Amygdala (tissue), 56 donors: ENCODE measurements around the gene HVCN1.
A peak's percentile ranks its signal among the peaks of the same experiment; 100 is the strongest.

Source experiments
- DNase-seq, 56 donors: peaks; one replicate each; lab custom pipeline; 2025; lab: John Stamatoyannopoulos, UW

HVCN1 gene

DNA sequence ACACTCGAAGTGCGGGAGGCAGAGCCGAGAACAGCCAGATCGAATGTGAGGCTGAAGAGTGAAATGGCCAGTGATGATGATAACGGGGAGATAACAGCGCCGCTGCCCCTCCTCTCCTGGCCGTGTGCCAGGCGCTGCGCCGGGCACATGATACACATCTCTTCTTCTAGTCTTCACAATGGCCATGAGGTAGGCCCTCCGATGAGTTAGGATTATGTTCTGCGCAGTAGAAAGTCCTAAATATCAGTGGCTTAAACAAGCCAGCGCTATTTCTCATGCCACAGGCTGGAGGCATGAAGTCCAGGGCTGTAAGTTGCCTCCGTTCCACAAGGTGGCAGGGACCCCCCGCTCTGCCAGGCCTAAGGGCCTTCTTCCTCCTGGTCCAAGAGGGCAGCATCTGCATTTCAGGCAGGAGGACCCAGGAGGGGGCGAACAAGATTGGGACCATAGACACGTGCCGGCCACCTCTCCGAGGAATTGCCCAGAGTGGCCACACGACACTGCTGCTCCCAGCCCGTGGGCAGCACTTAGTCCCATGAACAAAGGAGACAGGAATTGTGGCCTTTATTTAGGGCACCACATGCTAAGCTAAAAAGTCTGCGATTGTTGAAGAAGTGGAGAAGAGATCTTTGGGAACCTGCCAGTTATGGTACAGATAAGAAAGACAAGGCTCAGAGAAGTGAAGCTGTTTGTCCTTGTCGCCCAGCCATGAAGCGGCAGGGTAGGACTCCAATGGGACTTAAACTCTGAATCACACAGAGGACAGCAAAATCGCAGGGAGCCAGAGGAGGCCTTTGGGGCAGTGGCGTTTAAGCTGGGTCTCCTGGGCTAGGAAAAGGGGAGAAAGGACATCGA is 10.9 kb upstream of the HVCN1 start:
- DNase-seq: peak in 2 of 56 donors; percentile 6 to 10

DNA sequence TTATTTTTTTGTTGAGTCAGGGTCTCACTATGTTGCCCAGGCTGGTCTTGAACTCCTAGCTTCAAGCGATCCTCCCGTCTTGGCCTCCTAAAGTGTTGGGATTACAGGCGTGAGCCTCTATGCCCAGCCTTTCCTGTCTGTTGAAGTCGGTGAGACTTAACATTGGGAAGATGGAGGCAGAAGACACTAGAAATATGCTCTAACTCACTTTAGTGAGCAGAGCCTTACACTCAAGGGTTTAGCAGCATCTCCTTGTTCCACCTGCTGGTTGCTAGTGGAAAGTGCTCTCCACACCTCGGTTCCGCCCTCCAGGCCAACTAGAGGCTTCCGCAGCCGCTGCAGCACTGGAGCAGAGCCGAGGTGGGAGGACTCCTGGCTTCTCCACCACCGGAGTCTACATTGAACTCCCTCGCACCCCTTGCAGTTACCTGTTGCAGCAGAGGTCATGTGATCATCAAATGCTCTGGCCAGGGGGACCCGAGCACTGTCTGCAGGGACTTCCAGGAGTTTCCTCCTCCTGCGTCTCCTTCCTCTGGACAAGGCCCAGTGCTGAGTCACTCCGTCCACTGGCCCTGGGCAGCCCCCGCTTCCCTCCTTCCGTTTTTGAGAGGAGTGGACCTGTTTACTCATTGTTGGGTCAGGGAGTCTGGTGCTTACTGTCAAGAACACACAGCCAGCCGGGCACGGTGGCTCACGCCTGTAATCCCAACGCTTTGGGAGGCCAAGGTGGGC is 9.4 kb upstream of the HVCN1 start:
- DNase-seq: peak in 34 of 56 donors; percentile 5 to 69 (median 38)

DNA sequence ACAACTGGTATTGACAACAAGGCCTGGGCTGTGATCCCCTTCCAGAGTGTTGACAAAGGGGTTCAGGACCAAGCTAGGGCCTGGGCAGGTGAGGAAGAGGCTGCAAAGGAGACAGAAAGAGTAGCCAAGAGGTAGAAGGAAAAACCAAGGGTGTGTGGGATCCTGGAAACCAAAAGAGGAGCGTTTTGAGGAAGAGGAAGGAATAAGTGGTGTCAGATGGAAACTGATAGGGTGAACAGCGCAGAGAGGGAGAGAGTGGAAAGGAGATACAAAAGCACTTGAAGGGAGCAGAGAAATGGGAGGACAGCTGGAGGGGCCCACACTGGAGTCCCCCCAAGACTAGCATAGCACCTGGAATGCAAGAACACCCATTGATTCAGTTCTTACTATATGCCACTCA is 8.3 kb upstream of the HVCN1 start:
- DNase-seq: no peak

DNA sequence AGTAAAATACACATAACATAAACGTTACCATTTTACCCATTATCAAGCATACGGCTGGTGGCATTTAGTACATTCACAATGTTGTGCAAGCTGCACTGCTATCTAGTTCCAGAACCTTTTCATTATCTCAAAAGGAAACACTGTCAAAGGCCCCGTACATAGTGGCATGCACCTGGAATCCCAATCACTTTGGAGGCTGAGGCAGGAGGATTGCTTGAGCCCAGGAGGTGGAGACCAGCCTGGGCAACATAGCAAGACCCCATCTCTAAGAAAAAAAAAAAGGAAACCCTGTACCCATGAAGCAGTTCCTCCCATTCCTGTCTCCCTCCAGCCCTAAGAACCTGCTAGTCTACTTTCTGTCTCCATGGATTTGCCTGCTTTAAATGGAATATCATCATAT is 7.4 kb upstream of the HVCN1 start:
- DNase-seq: no peak

DNA sequence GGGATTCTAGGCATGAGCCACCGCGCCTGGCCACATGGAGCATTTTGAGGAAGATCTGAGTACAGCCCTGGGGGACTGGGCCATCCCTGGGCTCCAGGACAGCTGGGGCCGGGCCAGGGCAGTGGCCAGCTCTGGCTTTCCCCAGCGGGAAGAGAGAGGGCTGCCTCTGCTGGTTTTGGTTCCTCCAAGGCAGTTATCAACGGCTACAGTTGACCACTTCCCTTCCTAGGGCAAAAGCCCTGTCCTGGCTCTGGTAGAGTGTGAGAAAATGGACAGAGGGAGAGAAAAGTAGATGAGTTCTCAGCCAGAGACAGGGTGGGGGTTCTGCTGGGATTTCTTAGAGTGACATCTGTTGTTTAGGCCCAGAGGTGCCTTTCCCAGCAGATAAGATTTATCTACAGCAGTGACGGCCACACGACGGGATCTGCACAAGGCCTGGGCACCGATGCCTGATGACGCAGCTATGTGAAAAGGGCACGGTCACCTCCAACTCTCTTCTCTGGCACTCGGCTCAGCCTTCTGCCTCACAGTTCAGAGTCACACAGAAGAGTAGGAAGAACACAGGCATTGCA is 5.5 kb upstream of the HVCN1 start:
- peak in 25 of 56 donors; percentile 3 to 63 (median 16) for DNase-seq

DNA sequence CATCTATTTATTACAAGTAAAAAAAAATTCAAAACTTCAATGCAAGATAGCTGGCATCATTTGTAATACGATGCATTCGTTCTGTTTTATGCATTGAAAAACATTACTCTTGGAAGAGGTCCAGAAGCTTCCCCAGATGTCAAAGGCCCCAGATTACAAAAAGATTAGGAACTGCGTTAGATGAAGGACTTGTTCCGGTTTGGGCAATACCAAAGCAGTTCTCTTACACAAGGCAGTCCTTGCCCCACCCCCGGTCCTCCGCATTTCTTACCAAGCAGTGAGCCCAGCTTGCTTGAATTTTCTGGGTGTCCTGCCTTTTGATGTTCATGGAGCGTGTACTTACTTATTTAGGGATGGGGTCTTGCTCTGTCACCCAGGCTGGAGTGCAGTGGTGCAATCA is 4.8 kb upstream of the HVCN1 start:
- DNase-seq: peak in 9 of 56 donors; percentile 3 to 44 (median 8)

DNA sequence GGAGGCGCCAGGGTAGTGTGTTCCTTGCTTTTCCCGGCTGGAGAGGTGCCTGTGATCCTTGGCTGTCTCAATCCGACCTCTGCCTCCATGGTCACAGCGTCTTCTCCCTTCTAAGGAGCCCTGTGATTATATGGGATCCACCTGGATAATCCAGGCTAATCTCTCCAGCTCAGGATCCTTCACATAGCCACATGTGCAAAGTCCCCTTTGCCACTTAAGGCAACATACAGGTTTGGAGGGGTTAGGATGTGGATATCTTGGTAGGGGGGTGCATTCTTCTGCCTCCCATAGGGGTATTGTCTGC is 1.2 kb upstream of the HVCN1 start:
- no peak for DNase-seq

DNA sequence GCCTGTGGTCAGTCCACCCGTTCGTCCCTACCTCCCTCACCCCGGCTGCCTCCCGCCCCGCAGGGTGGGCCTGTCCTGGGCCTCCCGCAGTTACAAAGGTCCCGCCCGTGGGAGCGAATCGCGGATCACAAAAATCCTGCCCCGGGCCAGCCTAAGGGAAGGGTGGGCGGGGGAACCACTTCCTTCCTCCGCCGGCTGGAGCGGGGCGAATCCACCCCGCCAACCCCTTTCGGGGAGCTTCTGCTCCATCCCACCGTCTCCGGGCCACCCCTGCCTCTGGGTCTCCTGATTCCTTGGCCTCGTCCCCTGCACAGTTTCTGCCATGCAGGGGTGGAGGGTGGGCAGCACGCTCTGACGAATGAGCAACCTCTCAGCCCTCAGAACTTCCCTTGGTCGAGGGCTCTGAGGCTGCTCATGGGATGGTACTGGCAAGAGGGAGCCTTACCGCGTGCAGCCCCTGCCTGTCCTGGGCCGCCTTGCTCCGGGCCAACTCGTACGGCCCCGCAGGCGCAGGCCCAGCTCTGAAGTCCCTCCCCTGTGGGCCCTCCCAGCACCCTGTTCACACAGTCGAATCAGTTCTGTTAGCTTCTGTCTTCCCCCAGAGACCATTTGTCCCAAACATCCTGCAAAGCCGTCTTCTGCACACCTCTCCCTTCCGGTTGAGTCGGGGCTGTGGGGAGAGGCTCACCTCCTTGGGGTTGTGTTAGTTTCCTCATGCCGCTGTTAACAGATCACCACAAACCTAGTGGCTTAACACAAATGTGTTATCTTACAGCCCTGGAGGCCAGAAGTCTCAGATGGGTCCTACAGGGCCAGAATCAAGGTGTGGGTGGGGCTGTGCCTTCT is 589 bp upstream of the HVCN1 start:
- peak in 11 of 56 donors; percentile 6 to 48 (median 25) for DNase-seq

DNA sequence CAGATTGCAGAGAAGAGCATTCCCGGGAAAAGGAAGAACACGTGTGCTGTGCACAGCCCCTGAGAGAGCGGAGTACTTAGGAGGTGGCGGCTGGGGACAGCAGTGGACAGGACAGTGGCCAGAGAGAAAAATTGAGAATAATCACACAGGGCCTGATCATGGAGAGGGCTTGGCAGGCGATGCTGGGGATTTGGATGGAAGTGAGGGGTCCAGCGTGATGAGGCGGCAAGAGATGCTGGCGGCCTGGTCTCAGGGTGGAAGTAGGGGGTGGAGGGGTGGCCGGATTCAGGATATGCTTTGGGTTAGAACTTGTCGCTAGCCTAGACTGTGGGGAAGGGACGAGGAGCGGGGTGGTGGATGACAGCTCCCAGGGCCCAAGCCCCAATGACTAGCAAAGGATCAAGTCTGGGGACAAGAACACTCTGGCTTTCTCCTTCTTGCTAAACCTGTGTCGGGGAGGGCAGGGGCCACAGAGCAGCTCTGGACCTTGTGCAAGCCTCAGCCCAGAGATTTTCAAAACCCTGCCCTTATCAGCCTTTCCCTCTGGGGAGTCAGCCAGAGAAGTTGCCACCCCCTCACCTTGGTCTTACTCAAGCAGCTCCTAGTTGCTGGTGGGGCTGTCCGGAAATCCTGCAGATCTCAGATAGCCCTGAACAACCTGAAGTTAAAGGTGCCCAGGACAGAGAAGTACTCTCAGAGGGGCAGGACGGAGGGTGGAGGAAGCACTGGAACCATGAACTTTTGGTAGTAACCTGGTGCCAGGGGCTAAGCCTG is 1.3 kb downstream of the HVCN1 start:
- no peak for DNase-seq

DNA sequence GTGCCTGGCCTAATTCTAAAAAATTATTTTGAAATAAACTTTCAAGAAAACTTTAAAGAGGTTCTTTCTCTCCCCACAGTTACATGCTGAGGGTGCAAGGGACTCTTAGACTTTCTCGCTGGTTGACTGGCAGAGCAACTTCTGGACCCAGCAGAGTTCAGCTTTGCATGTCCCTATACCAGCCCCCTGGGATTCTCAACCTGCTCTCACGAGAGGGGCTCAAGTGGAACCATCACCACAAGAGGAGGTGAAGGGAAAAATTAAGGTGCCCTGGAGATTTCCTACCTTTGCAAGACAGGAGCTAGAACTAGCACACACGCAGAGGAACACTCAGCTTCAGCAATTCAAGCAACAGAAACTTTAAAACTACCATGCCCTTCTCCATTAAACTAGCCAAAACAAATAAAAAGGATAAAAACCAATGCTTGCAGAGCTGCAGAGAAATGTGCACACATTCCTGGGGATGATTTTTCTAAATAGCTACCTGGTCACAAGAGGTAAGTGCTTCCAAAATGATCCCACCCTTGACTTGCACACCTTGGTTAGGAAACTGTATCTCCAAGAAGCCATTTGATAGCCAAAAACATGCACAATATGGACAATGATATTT is 2.5 kb downstream of the HVCN1 start:
- DNase-seq: no peak

DNA sequence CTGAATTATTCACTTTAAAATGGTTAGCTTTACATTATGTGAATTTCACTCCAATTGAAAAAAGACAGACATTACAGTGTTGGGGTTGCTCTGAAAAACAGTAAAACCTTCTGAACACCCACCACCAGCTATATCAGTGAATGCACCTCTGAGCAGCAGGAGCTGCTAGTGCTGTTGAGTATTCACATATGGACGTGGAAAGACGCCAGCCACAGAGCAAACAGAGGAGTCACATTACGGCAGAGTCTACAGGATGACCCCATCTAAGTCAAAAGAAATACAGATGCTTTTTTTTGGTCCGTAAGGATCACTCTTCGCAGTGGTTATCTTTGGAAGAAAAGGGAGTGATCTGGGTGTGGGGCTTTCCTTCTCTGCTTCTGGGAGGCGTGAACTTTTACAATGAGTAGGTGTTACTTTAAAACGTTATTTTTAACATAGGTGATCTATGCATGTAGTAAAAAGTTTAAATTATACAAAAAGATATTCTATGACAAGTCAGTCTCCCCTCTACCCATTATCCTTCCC is 4.5 kb downstream of the HVCN1 start:
- DNase-seq: no peak

DNA sequence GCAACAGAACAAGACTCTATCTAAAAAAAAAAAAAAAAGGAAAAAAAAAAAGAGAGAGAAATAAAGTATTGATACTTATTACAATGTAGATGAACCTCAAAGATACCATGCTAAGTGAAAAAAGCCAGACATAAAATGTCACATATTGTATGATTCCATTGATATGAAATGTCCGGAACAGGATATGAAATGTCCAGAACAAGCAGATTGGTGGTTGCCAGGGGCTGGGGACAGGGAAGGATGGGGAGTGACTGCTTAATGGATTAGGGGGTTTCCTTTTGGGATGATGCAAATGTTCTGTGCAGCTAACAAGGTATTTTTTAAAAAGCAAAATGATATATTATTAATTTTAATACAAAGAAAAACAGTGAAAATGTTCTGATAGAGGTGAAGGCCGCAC is 5.0 kb downstream of the HVCN1 start:
- no peak for DNase-seq

DNA sequence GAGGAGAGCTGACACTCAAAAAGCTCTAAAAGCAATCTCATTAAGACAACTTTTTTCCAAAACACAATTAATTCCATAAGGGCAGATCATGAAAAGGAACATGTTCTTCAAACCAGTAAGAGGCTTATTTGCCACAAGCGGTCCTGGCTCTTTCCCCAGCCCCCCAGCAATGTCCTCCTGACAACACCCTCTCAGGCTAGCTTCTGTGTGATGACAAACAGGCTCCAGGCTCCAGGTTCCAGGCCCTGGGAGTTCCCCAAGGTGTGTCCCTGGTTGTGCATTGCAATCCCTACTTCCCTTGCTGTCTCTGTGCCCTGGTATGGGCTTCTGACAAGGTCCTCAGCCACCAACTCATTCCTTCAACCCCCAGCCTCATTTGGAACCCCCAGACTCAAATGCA is 8.9 kb downstream of the HVCN1 start:
- no peak for DNase-seq

DNA sequence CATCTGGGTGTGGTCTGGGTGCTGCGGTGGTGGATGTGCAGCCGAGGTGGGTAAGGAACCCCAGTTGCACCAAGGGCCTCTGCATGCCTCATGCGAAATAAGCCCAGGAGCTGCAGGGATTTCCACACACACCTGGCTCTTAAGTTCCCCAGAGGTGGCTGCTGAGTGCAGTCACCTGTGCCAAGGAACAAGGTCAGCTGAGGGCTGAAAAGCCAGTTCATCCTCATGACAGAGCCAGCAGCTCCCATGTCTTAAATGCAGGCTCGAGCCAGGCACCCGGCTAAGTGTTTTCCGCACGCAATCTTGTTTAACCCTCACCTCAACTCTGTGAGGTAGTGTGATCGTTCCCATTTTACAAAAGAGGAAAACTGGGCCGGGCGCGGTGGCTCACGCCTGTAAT is 9.7 kb downstream of the HVCN1 start:
- no peak for DNase-seq

DNA sequence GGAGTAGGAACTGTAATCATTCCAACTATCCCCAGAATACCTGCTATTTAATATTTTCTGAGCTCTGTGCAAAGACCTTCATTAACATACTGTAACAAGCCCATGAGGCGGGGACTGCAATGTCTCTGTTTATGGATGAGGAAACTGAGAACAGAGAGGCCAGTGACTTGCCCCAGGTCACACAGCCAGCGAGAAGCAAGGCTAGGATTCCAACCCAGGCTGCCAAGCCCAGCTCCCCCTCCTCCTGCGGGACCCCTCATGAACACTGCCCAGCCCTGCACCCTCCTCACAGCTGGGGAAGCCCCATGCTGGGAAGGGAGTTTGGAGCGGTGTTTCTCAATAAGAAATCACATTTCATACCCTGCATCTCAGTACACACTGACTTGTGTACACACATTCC is 10.9 kb downstream of the HVCN1 start:
- no peak for DNase-seq

DNA sequence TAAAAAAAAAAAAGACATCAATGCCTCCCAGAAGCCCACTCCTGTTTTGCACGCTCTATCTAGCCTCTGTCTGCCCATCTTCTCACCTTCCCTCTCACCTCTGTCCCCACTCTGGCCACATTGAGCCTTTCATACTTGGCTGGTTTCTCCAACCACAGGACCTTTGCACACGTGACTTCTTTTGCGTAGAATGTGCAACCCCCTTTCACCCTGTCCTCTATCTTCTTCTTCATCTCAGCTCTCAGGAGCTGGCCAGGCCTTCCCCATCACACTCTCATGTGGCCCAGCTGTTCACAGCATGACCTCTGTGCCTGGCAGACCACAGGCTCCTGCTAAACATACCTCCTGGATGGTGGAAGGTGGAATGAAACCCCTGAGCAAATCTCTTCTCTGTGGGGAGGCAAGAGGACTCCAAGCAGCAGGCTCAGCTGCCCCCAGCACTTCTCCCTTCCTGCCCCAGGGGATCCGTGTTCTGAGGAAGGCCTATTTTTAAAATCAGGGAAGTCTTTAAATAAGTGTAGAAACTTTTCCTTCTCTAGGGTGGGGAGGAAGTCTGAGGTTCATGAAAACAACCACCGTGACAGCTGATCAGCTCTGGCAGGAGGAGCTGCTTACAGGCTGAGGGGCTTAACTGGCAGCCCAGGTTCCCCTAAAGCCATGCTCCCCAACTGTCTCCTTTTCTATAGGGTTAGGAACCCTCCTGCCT is 11.6 kb downstream of the HVCN1 start:
- peak in 5 of 56 donors; percentile 14 to 36 (median 35) for DNase-seq

DNA sequence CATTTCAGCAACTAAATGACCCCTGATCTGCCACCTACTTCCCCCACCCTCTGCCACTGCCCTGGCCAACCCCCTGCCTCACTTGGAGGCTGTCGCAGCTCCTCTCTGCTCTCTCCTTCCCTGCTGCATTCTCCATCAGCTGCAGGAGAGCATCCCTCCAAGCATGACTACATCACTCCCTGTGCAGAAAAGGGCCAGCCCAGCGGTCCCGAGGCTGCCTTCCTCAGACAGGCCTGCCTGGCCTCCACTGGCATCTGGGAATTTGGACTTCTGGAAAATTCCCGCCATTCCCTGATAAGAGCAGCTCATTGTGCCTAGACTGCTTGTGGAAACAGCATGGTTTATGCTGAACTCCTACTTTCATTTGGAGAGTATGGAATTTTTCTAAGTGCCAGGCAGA is 12.7 kb downstream of the HVCN1 start:
- DNase-seq: no peak

DNA sequence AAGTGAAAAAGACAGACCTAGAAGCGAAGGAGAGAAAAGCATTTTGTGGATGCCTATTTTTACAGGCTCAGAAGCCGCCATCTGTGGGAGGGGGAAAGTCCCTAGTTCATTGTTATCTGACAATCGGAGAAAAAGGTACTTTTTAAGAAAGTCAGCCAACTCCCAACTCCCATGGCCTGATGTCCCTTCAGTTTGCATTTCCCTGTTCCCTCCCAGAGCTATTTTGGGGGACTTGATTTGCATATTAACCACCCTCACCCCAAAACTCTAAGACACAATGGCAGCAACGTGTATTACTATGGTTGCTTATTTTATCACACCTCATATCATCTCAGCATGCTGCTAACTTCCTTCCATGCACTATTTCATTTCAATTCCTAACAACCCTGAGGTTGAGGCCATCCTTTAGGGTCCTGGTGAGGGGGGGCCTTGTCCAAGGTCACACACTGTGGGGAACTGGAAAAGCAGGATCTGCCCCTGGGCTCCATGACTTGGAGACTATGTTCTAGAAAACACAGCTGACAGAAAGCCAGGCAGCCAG is 18.7 kb downstream of the HVCN1 start:
- DNase-seq: no peak

DNA sequence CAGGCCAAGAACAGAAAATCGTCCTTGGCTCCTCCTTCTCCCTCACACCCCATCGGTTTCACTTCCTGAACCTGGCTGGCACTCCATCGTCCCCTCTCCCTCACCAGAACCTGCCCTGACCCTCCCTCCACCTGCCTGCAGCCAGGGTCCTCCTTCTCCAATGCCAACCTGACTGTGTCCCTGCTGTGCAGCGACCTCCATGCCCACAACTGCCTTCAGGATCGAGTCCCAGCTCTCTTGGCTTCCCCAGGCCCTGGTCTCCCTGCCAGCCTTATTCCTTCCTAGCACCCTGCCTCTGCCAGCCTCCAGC is 19.8 kb downstream of the HVCN1 start:
- DNase-seq: no peak
